Lower leg skin (tissue), 4 donors: ENCODE data around the gene GPR137B. TPM values are rescaled to one million over a fixed set of nuclear protein-coding genes. Genes with fewer than 3 reads are reported as not detected.

Experiments
- DNase-seq, 2 donors: peaks; one replicate each; pipeline ENCODE4 v3.0.0-alpha.2; 2019; ENCODE audit warnings: low spot score in 2 of 2
- H3K4me3 ChIP-seq: fragments of 200-600 bp; sonication (generic); 2 replicates; pipeline ENCODE4 v1.5.1; 2017; ENCODE audit warnings: mild to moderate bottlenecking, low read depth; ENCODE audit not compliant: poor library complexity, severe bottlenecking
- CTCF ChIP-seq, 3 donors: fragments of 450-650 bp; IDR thresholded peaks; one replicate each; pipeline ENCODE4 v1.5.1; 2016; ENCODE audit warnings: antibody characterized with exemption in 3 of 3, mild to moderate bottlenecking in 3 of 3, moderate library complexity in 2 of 3
- POLR2A ChIP-seq, 2 donors: fragments of 450-650 bp; IDR thresholded peaks; one replicate each; pipeline ENCODE4 v1.6.1; 2016 to 2017; ENCODE audit warnings: antibody characterized with exemption in 2 of 2, mild to moderate bottlenecking in 1 of 2, moderate library complexity in 1 of 2
- WGBS, 2 donors: methylation state at CpG; one replicate each; pipeline ENCODE4 v1.1.5; 2018; 5-methylcytosine and 5-hydroxymethylcytosine counted together
- intact Hi-C: fragments of 100-400 bp; cut with DNase I; formaldehyde crosslinking; loops from one replicate; pipeline ENCODE4 v1.15.0; 2023; ENCODE audit warnings: low total_unique reads
- total RNA-seq, 4 donors: library from RNA; depleted of rRNA; stranded (reverse); fragments of >200 nt; gene quantifications; one replicate each; pipeline ENCODE4 v1.1.0, GENCODE V29; 2016

GPR137B gene
- total RNA-seq, 4 donors from 2014 or later: 22.5 to 45.5 (median 35.3) TPM

GRCh38 chr1:236139495-236139894 is 2.8 kb upstream of the GPR137B start:
- WGBS, 2 donors: 91 to 92% methylated on average over 4 of the region's 4 CpGs
- H3K4me3 ChIP-seq: no peak overlapping the region
- no peak for DNase-seq
- intact Hi-C loops: no loop called here
- TF ChIP-seq CTCF (IDR thresholded peaks at IDR 0.05): no peak
- no peak for TF ChIP-seq POLR2A (IDR thresholded peaks at IDR 0.05)

DNA sequence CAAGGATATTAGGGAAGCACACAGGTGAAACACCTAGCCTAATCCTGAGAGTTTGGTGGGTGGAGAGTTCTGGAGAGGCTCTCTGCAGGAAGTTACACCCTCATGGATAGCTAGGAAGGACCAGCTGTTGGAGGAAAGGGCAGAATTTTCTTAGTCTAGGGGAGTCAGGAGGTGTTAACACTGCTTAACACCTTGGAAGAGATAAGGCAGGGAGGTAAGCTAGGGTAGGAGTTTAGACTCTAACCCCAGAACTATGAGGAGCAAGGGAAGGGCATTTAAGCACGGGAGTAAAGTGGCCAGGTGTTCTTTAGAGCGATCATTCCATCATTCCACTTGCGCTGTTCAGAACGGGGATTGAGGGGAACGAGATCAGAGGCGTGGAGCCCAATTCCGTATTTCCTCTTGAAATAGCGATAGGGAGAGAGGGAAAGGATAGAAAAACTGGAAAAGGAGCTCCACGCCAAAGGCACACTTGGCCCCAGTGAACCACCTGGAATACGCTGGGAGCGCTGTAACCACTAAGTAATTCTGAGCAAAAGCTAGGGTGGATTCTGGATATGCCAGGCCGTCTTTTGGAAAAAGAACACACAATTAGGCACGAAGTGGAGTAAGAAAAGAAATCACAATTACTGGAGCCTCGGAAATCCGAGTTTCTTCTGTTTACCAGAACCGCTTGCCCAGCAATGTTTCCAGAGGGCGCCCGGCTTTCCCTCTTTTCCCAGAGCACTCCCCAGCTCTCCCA is 1.5 kb upstream of the GPR137B start:
- 13% methylated on average over 18 of the region's 18 CpGs for WGBS, 2 donors
- TF ChIP-seq CTCF (IDR thresholded peaks at IDR 0.05) (no peak), POLR2A (IDR thresholded peaks at IDR 0.05) (no peak)
- peak overlapping the region; percentile 41 for H3K4me3 ChIP-seq
- no peak for DNase-seq
- intact Hi-C loops: no loop called here

DNA sequence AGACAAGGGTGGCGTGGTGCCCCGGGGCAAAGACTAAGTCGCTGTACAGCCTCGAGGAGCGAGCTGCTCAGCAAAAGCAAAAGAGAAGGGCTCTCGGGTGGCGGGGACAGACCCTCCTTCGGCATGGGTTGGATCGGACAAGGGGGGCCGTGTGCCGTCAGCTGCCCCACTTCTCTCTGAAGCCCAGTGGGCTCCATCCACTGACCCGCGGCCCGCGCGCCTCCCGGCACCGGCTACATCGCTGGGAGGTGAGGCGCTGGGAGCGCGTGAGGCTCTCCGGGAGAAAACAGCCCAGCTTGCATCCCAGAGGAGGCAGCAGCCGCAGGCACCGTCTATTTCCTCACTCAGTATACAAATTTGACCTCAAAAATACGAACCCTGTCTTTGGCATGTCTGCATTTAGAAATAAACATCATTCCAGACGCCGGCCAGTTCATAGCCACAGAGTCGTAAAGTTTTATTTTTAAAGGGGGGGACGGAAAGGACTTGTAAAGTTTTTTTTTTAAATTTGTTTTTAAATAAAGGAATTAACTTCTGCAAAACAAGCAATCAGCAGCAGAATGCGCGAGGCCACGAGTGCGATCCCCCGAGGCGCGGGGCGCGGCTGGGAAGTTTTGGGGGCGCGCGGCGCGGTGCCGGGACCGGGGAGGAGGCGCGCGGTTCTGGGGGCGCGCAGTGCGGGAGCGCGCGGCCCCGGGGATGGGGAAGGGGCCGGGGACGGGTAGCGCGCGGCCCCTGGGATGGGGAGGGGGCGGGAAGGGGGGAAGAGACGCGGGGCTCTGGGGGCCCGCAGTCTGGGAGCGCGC is 689 bp upstream of the GPR137B start:
- DNase-seq: no peak
- intact Hi-C loops: no loop called here
- TF ChIP-seq POLR2A (IDR thresholded peaks at IDR 0.05) (no peak), CTCF (IDR thresholded peaks at IDR 0.05) (no peak)
- 0% methylated on average over 48 to 55 of the region's 67 CpGs for WGBS, 2 donors
- peak overlapping the region; percentile 41 for H3K4me3 ChIP-seq

- peak overlapping the region; percentile 66 for H3K4me3 ChIP-seq
- no peak for TF ChIP-seq POLR2A (IDR thresholded peaks at IDR 0.05)
- no peak for TF ChIP-seq CTCF (IDR thresholded peaks at IDR 0.05)
- 12 to 13% methylated on average over 33 to 39 of the region's 39 CpGs for WGBS, 2 donors
- DNase-seq: no peak
- intact Hi-C loops: no loop called here
These were observed 987 bp downstream of the GPR137B start for GRCh38 chr1:236143104-236143948.

- 74 to 93% methylated on average over 14 of the region's 14 CpGs for WGBS, 2 donors
- no peak for TF ChIP-seq CTCF (IDR thresholded peaks at IDR 0.05)
- TF ChIP-seq POLR2A (IDR thresholded peaks at IDR 0.05): no peak
- no peak overlapping the region for H3K4me3 ChIP-seq
- intact Hi-C loops: no loop called here
- DNase-seq: no peak
These were observed 1.7 kb downstream of the GPR137B start for GRCh38 chr1:236144033-236144432.
